Parathyroid adenoma (tissue), 2 donors: ENCODE results near the gene CD81.
A peak's percentile ranks its signal among the peaks of the same experiment; 100 is the strongest.

Experiments
- H2AFZ ChIP-seq: fragments of 300-600 bp; sonication (generic); one replicate; pipeline ENCODE4 v1.7.0; 2017; ENCODE audit warnings: antibody characterized with exemption, mild to moderate bottlenecking
- H3K27ac ChIP-seq: fragments of 300-600 bp; sonication (generic); one replicate; pipeline ENCODE4 v1.7.0; 2017
- H3K27me3 ChIP-seq: fragments of 300-600 bp; sonication (generic); one replicate; pipeline ENCODE4 v1.7.0; 2017; ENCODE audit warnings: low read length; ENCODE audit not compliant: control insufficient read depth, insufficient read depth
- H3K36me3 ChIP-seq: fragments of 300-600 bp; sonication (generic); one replicate; pipeline ENCODE4 v1.7.0; 2017; ENCODE audit warnings: low read length; ENCODE audit not compliant: control insufficient read depth, insufficient read depth
- H3K4me1 ChIP-seq: fragments of 300-600 bp; sonication (generic); one replicate; pipeline ENCODE4 v1.7.0; 2017; ENCODE audit warnings: control low read depth
- H3K4me2 ChIP-seq: fragments of 300-600 bp; sonication (generic); one replicate; pipeline ENCODE4 v1.7.0; 2017; ENCODE audit warnings: low read length
- H3K4me3 ChIP-seq: fragments of 300-600 bp; sonication (generic); one replicate; pipeline ENCODE4 v1.7.0; 2017; ENCODE audit warnings: low read depth, low read length
- H3K79me2 ChIP-seq: fragments of 300-600 bp; sonication (generic); one replicate; pipeline ENCODE4 v1.7.0; 2017; ENCODE audit warnings: control low read depth
- H3K9ac ChIP-seq: fragments of 300-600 bp; sonication (generic); one replicate; pipeline ENCODE4 v1.7.0; 2017; ENCODE audit warnings: mild to moderate bottlenecking
- H3K9me3 ChIP-seq: fragments of 300-600 bp; sonication (generic); one replicate; pipeline ENCODE4 v1.7.0; 2017; ENCODE audit warnings: low read length; ENCODE audit not compliant: control insufficient read depth
- CTCF ChIP-seq: fragments of 300-600 bp; sonication (generic); IDR thresholded peaks from one replicate; pipeline ENCODE4 v1.7.0; 2017; ENCODE audit warnings: antibody characterized with exemption, mild to moderate bottlenecking
- donor health status: primary hyperparathyroidism.

The CD81 gene

GRCh38 chr11:2400069-2400761 is 23.1 kb downstream of the CD81 start, which contains the start of gene TSSC4:
TSSC4 (plus strand) TSS chr11:2400750; CDS start chr11:2402634, 1,884 bp downstream.
- Histone ChIP-seq H3K9ac (peak within 1 kb of the TSS; percentile 97), H3K9me3 (no peaks in the 10 kb centered on the region), H3K79me2 (peaks cover 5% of the 10 kb centered on the region), H3K4me3 (peak within 1 kb of the TSS; percentile 86), H2AFZ (peak within 1 kb of the TSS; percentile 74), H3K27me3 (no peaks in the 10 kb centered on the region), H3K4me1 (peaks cover 5% of the 10 kb centered on the region), H3K27ac (peak within 1 kb of the TSS; percentile 94), H3K4me2 (peak within 1 kb of the TSS; percentile 71), H3K36me3 (no peaks in the 10 kb centered on the region)
- peak; percentile 92 for TF ChIP-seq CTCF

GRCh38 chr11:2400762-2401435 is 23.8 kb downstream of the CD81 start:
- H3K4me3 ChIP-seq = peak overlapping the region; percentile 86
- H3K4me1 ChIP-seq = peaks cover 5% of the 10 kb centered on the region
- H3K9ac ChIP-seq = peak overlapping the region; percentile 97
- H2AFZ ChIP-seq = peak overlapping the region; percentile 74
- H3K27me3 ChIP-seq = no peaks in the 10 kb centered on the region
- no peak for TF ChIP-seq CTCF
- H3K27ac ChIP-seq = peak overlapping the region; percentile 92
- no peaks in the 10 kb centered on the region for H3K36me3 ChIP-seq
- H3K9me3 ChIP-seq = no peaks in the 10 kb centered on the region
- peak overlapping the region; percentile 63 for H3K4me2 ChIP-seq
- peaks cover 5% of the 10 kb centered on the region for H3K79me2 ChIP-seq

- Histone ChIP-seq H3K9me3 (no peaks in the 10 kb centered on the region), H3K27ac (peak overlapping the region; percentile 92), H3K36me3 (no peaks in the 10 kb centered on the region), H3K79me2 (peaks cover 5% of the 10 kb centered on the region), H3K9ac (no peak overlapping the region), H3K4me1 (peaks cover 5% of the 10 kb centered on the region), H3K27me3 (no peaks in the 10 kb centered on the region), H3K4me3 (peak overlapping the region; percentile 86), H3K4me2 (peak overlapping the region; percentile 63), H2AFZ (no peak overlapping the region)
- TF ChIP-seq CTCF = no peak
Measured at GRCh38 chr11:2401436-2401984, 24.4 kb downstream of the CD81 start.

GRCh38 chr11:2402106-2402505 is 25.0 kb downstream of the CD81 start:
- Histone ChIP-seq H3K9ac (no peak overlapping the region), H3K36me3 (no peaks in the 10 kb centered on the region), H3K4me3 (no peak overlapping the region), H3K4me2 (no peak overlapping the region), H3K4me1 (peaks cover 5% of the 10 kb centered on the region), H2AFZ (no peak overlapping the region), H3K27ac (no peak overlapping the region), H3K9me3 (no peaks in the 10 kb centered on the region), H3K27me3 (no peaks in the 10 kb centered on the region), H3K79me2 (peaks cover 5% of the 10 kb centered on the region)
- TF ChIP-seq CTCF = no peak
